Vagina (tissue), 2 donors: ENCODE results near the gene SLC2A9. TPM values are rescaled to one million over a fixed set of nuclear protein-coding genes. Genes with fewer than 3 reads are reported as not detected.

Experiments used
- DNase-seq, 2 donors: peaks; one replicate each; pipeline ENCODE4 v3.0.0-alpha.2; 2017; ENCODE audit errors: extremely low spot score in 2 of 2
- H3K27ac ChIP-seq: fragments of 200-600 bp; sonication (generic); one replicate; pipeline ENCODE4 v1.5.1; 2019
- H3K27me3 ChIP-seq: fragments of 200-600 bp; sonication (generic); one replicate; pipeline ENCODE4 v1.5.1; 2019
- H3K36me3 ChIP-seq, 2 donors: fragments of 200-600 bp; sonication (generic); one replicate each; pipeline ENCODE4 v1.5.1; 2017 to 2019
- H3K4me1 ChIP-seq: fragments of 200-600 bp; sonication (generic); one replicate; pipeline ENCODE4 v1.5.1; 2019
- H3K4me3 ChIP-seq, 2 donors: fragments of 200-600 bp; sonication (generic); 1 replicate in 1 of 2; 2 replicates in 1 of 2; pipeline ENCODE4 v1.5.1; 2016 to 2019
- H3K9me3 ChIP-seq: fragments of 200-600 bp; sonication (generic); one replicate; pipeline ENCODE4 v1.5.1; 2019
- CTCF ChIP-seq, 3 experiments: fragments of 450-650 bp in 2 of 3; fragments of 200-600 bp in 1 of 3; sonication (generic) in 1 of 3; IDR thresholded peaks; one replicate each; pipeline ENCODE4 v1.5.1; 2017 to 2019; ENCODE audit warnings: antibody characterized with exemption in 3 of 3, mild to moderate bottlenecking in 2 of 3, moderate library complexity in 2 of 3
- POLR2A ChIP-seq, 2 donors: fragments of 450-650 bp; IDR thresholded peaks; one replicate each; pipeline ENCODE4 v1.6.1; 2017; ENCODE audit warnings: antibody characterized with exemption in 2 of 2, mild to moderate bottlenecking in 2 of 2, moderate library complexity in 2 of 2
- POLR2AphosphoS5 ChIP-seq, 2 donors: sonication (generic); formaldehyde crosslinking; IDR thresholded peaks; one replicate each; pipeline ENCODE4 v1.9.0; 2017; ENCODE audit warnings: antibody characterized with exemption in 2 of 2, mild to moderate bottlenecking in 2 of 2, low read depth in 1 of 2; ENCODE audit not compliant: insufficient read depth in 1 of 2
- intact Hi-C: fragments of 100-400 bp; cut with DNase I; formaldehyde crosslinking; loops from one replicate; pipeline ENCODE4 v1.15.1; 2023
- total RNA-seq: library from RNA; depleted of rRNA; stranded (reverse); fragments of >200 nt; gene quantifications from one replicate; pipeline ENCODE4 v1.2.3, GENCODE V29; 2016

Gene SLC2A9
- total RNA-seq, 1 donor from 2014 or later: 7.9 TPM

- TF ChIP-seq CTCF (IDR thresholded peaks at IDR 0.05): no peak
- no peak for TF ChIP-seq POLR2A (IDR thresholded peaks at IDR 0.05)
- TF ChIP-seq POLR2AphosphoS5 (IDR thresholded peaks at IDR 0.05; ENCODE audit: insufficient read depth in 1 of 2, low read depth in 1 of 2): no peak
- DNase-seq: peak; percentile 62 to 67
- no peaks in the 10 kb centered on the region for H3K9me3 ChIP-seq
- H3K4me1 ChIP-seq: no peaks in the 10 kb centered on the region
- no peaks in the 10 kb centered on the region for H3K27me3 ChIP-seq
- intact Hi-C loops: no loop called here
- no peaks in the 10 kb centered on the region for H3K36me3 ChIP-seq
- H3K4me3 ChIP-seq: no peak overlapping the region
- no peak overlapping the region for H3K27ac ChIP-seq
Measured at GRCh38 chr4:9942921-9943600, 78.2 kb downstream of the SLC2A9 start.

GRCh38 chr4:9942139-9942538 lies 79.2 kb downstream of the SLC2A9 start:
- TF ChIP-seq POLR2AphosphoS5 (IDR thresholded peaks at IDR 0.05; ENCODE audit: insufficient read depth in 1 of 2, low read depth in 1 of 2) (no peak), POLR2A (IDR thresholded peaks at IDR 0.05) (no peak), CTCF (IDR thresholded peaks at IDR 0.05) (no peak)

GRCh38 chr4:9940041-9940440 lies 81.3 kb downstream of the SLC2A9 start:
- Histone ChIP-seq H3K27me3 (no peaks in the 10 kb centered on the region), H3K9me3 (no peaks in the 10 kb centered on the region), H3K27ac (no peak overlapping the region), H3K36me3 (no peaks in the 10 kb centered on the region), H3K4me1 (no peaks in the 10 kb centered on the region), H3K4me3 (no peak overlapping the region)
- DNase-seq: no peak
- intact Hi-C loops: no loop called here
- TF ChIP-seq POLR2AphosphoS5 (IDR thresholded peaks at IDR 0.05; ENCODE audit: insufficient read depth in 1 of 2, low read depth in 1 of 2) (no peak), CTCF (IDR thresholded peaks at IDR 0.05) (no peak)

More at GRCh38 chr4:9942139-9942538, 79.2 kb downstream of the SLC2A9 start:
- H3K36me3 ChIP-seq: no peaks in the 10 kb centered on the region
- H3K4me1 ChIP-seq: no peaks in the 10 kb centered on the region
- intact Hi-C loops: no loop called here
- H3K9me3 ChIP-seq: no peaks in the 10 kb centered on the region
- DNase-seq: no peak
- no peak overlapping the region for H3K4me3 ChIP-seq
- no peak overlapping the region for H3K27ac ChIP-seq
- no peaks in the 10 kb centered on the region for H3K27me3 ChIP-seq

DNA sequence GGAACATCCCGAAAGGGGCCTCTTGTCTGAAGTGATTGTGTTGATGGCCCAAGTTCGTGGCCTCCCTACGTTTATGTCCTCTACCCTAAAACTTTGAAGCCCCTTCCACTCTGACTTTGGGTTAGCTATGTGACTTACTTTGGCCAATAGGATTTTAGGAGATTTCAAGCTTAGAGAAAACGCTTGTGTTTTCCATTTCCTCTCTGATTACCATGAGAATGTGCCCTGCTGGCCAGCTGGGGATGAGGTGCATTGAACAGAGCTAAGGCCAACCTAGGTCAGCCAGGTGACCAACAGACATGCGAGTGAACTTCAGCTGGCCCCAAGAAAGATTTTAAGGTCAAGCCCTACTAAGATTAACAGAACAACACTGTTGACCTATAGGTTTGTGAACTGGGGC lies 82.4 kb downstream of the SLC2A9 start:
- Histone ChIP-seq H3K4me3 (no peak overlapping the region), H3K27me3 (no peaks in the 10 kb centered on the region), H3K36me3 (no peaks in the 10 kb centered on the region), H3K4me1 (no peaks in the 10 kb centered on the region), H3K27ac (no peak overlapping the region), H3K9me3 (no peaks in the 10 kb centered on the region)
- intact Hi-C loops: no loop called here
- TF ChIP-seq POLR2AphosphoS5 (IDR thresholded peaks at IDR 0.05; ENCODE audit: insufficient read depth in 1 of 2, low read depth in 1 of 2) (no peak), CTCF (IDR thresholded peaks at IDR 0.05) (no peak), POLR2A (IDR thresholded peaks at IDR 0.05) (no peak)
- DNase-seq: no peak

GRCh38 chr4:9937078-9937477 lies 84.2 kb downstream of the SLC2A9 start:
- no peaks in the 10 kb centered on the region for H3K27me3 ChIP-seq
- no peaks in the 10 kb centered on the region for H3K36me3 ChIP-seq
- no peaks in the 10 kb centered on the region for H3K4me1 ChIP-seq
- no peak overlapping the region for H3K4me3 ChIP-seq
- TF ChIP-seq POLR2AphosphoS5 (IDR thresholded peaks at IDR 0.05; ENCODE audit: insufficient read depth in 1 of 2, low read depth in 1 of 2) (no peak), CTCF (IDR thresholded peaks at IDR 0.05) (no peak), POLR2A (IDR thresholded peaks at IDR 0.05) (no peak)
- no peaks in the 10 kb centered on the region for H3K9me3 ChIP-seq
- H3K27ac ChIP-seq: no peak overlapping the region
- DNase-seq: no peak
- intact Hi-C loops: no loop called here
